ENCODE data around the gene DCBLD1.

DNA sequence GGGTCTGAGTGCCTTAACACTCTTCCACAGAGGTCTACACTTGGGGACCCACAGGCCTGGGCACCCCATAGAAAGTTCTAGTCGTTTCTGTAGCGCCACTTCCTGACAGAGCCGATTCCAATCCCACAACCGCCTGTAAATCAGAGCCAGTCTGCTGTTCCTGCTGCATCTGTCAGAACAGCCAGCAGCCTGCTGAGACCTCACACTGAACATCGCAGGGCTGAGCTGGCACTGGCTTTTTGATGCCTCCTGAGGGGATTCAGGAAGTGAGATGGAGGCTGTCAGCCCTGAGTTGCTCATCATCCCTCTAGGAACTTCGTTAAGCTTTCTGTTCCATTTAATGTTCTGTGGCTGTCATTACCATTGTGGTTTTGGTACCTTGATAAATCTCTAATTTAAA, 48.9 kb downstream of the DCBLD1 start:
- TF ChIP-seq CTCF (IDR thresholded peaks at IDR 0.05) = no peak
- no peak for TF ChIP-seq ZFX (IDR thresholded peaks at IDR 0.05; ENCODE audit: borderline replicate concordance)
